GM19351 (cell line): Measurements from ENCODE around the gene GDI2.

Experiments
- ATAC-seq: cut with Tn5 transposase; IDR thresholded peaks from one replicate; pipeline ENCODE4 v1.9.1; 2021; ENCODE audit warnings: mild to moderate bottlenecking, moderate library complexity; ENCODE audit not compliant: unreplicated experiment

Gene GDI2

GRCh38 chr10:5746197-5746596 is 67.0 kb downstream of the GDI2 start:
- ATAC-seq: no peak

- ATAC-seq: no peak
Observed at GRCh38 chr10:5744849-5745248, 68.4 kb downstream of the GDI2 start.

GRCh38 chr10:5743736-5744135 is 69.5 kb downstream of the GDI2 start:
- no peak for ATAC-seq

GRCh38 chr10:5742116-5742515 is 71.1 kb downstream of the GDI2 start:
- no peak for ATAC-seq

- ATAC-seq: no peak
Observed at GRCh38 chr10:5741276-5741675, 72.0 kb downstream of the GDI2 start.

- ATAC-seq: no peak
Observed at GRCh38 chr10:5738427-5738826, 74.8 kb downstream of the GDI2 start.

- no peak for ATAC-seq
Observed at GRCh38 chr10:5737352-5737751, 75.9 kb downstream of the GDI2 start.

GRCh38 chr10:5736591-5736990 is 76.6 kb downstream of the GDI2 start:
- ATAC-seq: no peak

GRCh38 chr10:5735119-5735518 is 78.1 kb downstream of the GDI2 start:
- no peak for ATAC-seq

GRCh38 chr10:5732141-5732540 is 81.1 kb downstream of the GDI2 start:
- no peak for ATAC-seq

GRCh38 chr10:5731559-5731958 is 81.7 kb downstream of the GDI2 start:
- ATAC-seq: no peak

GRCh38 chr10:5730766-5731165 is 82.5 kb downstream of the GDI2 start:
- ATAC-seq: no peak

GRCh38 chr10:5723692-5724091 is 89.5 kb downstream of the GDI2 start:
- ATAC-seq: no peak

GRCh38 chr10:5720182-5720581 is 93.1 kb downstream of the GDI2 start:
- no peak for ATAC-seq

GRCh38 chr10:5719546-5719945 is 93.7 kb downstream of the GDI2 start:
- no peak for ATAC-seq
